GM23248 (cell line): ENCODE results near the gene RIBC2. TPM values are rescaled to one million over a fixed set of nuclear protein-coding genes. Genes with fewer than 3 reads are reported as not detected.

Source experiments
- DNase-seq: peaks from one replicate; pipeline ENCODE4 v3.0.0-alpha.2; 2015
- H2AFZ ChIP-seq: fragments of 200-600 bp; sonication (generic); 2 replicates; pipeline ENCODE4 v1.6.1; 2016; ENCODE audit warnings: antibody characterized with exemption
- H3F3A ChIP-seq: fragments of 200-600 bp; sonication (generic); 2 replicates; pipeline ENCODE4 v1.6.1; 2016; ENCODE audit warnings: mild to moderate bottlenecking, antibody characterized with exemption, mixed run types; ENCODE audit not compliant: insufficient read depth
- H3K27ac ChIP-seq: fragments of 200-600 bp; sonication (generic); 2 replicates; pipeline ENCODE4 v1.5.1; 2016; ENCODE audit warnings: mild to moderate bottlenecking
- H3K27me3 ChIP-seq: fragments of 200-600 bp; sonication (generic); replicated peaks from 2 replicates; pipeline ENCODE4 v1.6.1; 2016; ENCODE audit warnings: mild to moderate bottlenecking; ENCODE audit not compliant: insufficient read depth
- H3K36me3 ChIP-seq: fragments of 200-600 bp; sonication (generic); 2 replicates; pipeline ENCODE4 v1.6.1; 2016; ENCODE audit warnings: low read depth, mild to moderate bottlenecking
- H3K4me1 ChIP-seq: fragments of 200-600 bp; sonication (generic); 2 replicates; pipeline ENCODE4 v1.6.1; 2016; ENCODE audit warnings: mild to moderate bottlenecking; ENCODE audit not compliant: insufficient read depth
- H3K4me2 ChIP-seq: fragments of 200-600 bp; sonication (generic); one replicate; pipeline ENCODE4 v1.6.1; 2016; ENCODE audit warnings: mild to moderate bottlenecking; ENCODE audit not compliant: unreplicated experiment
- H3K4me3 ChIP-seq: fragments of 200-600 bp; sonication (generic); 2 replicates; pipeline ENCODE4 v1.5.1; 2016; ENCODE audit warnings: mild to moderate bottlenecking
- H3K79me2 ChIP-seq: fragments of 200-600 bp; sonication (generic); 2 replicates; pipeline ENCODE4 v1.6.1; 2016; ENCODE audit warnings: mild to moderate bottlenecking; ENCODE audit not compliant: insufficient read depth
- H3K9ac ChIP-seq: fragments of 200-600 bp; sonication (generic); 2 replicates; pipeline ENCODE4 v1.6.1; 2016; ENCODE audit warnings: mild to moderate bottlenecking
- H3K9me2 ChIP-seq: fragments of 200-600 bp; sonication (generic); 2 replicates; pipeline ENCODE4 v1.6.1; 2016; ENCODE audit warnings: mixed run types, mild to moderate bottlenecking, moderate library complexity; ENCODE audit not compliant: insufficient read depth
- H3K9me3 ChIP-seq: fragments of 200-600 bp; sonication (generic); one replicate; pipeline ENCODE4 v1.6.1; 2017; ENCODE audit warnings: low read depth
- H4K20me1 ChIP-seq: fragments of 200-600 bp; sonication (generic); 2 replicates; pipeline ENCODE4 v1.6.0; 2016; ENCODE audit not compliant: insufficient read depth
- EZH2 ChIP-seq: fragments of 200-600 bp; sonication (generic); IDR thresholded peaks from 2 replicates; pipeline ENCODE4 v1.6.1; 2018; ENCODE audit warnings: antibody characterized with exemption, mild to moderate bottlenecking; ENCODE audit not compliant: insufficient read depth, poor library complexity, severe bottlenecking
- EZH2phosphoT487 ChIP-seq: fragments of 200-600 bp; sonication (generic); IDR thresholded peaks from 2 replicates; pipeline ENCODE4 v1.6.1; 2018; ENCODE audit warnings: antibody characterized with exemption, moderate library complexity, mild to moderate bottlenecking, low read depth; ENCODE audit not compliant: insufficient read depth
- WGBS, 2 experiments: methylation state at CpG; one replicate each; pipeline ENCODE4 v1.1.6; 2015 to 2017; ENCODE audit warnings: low lambda C conversion rate in 2 of 2, low coverage in 1 of 2; ENCODE audit errors: missing lambda C conversion rate in 2 of 2; 5-methylcytosine and 5-hydroxymethylcytosine counted together
- in situ Hi-C: fragments of 300-500 bp; cut with MboI; formaldehyde crosslinking; loops from 2 replicates; pipeline ENCODE4 v1.15.0; 2020
- polyA plus RNA-seq: library from polyadenylated mRNA; unstranded; fragments of >200 nt; fragmentation: Nextera tagmentation; extraction: Ambion mirVana; gene quantifications from 2 replicates; pipeline ENCODE4 v1.2.1, GENCODE V29; 2016
- total RNA-seq: library from RNA; depleted of rRNA; stranded (reverse); fragments of >200 nt; shearing (Covaris generic); gene quantifications from 2 replicates; pipeline ENCODE4 v1.2.3, GENCODE V29; 2014

RIBC2 gene
- total and polyA plus RNA-seq, 2 experiments from 2014 or later, result 0.32 to 1.3 TPM

DNA sequence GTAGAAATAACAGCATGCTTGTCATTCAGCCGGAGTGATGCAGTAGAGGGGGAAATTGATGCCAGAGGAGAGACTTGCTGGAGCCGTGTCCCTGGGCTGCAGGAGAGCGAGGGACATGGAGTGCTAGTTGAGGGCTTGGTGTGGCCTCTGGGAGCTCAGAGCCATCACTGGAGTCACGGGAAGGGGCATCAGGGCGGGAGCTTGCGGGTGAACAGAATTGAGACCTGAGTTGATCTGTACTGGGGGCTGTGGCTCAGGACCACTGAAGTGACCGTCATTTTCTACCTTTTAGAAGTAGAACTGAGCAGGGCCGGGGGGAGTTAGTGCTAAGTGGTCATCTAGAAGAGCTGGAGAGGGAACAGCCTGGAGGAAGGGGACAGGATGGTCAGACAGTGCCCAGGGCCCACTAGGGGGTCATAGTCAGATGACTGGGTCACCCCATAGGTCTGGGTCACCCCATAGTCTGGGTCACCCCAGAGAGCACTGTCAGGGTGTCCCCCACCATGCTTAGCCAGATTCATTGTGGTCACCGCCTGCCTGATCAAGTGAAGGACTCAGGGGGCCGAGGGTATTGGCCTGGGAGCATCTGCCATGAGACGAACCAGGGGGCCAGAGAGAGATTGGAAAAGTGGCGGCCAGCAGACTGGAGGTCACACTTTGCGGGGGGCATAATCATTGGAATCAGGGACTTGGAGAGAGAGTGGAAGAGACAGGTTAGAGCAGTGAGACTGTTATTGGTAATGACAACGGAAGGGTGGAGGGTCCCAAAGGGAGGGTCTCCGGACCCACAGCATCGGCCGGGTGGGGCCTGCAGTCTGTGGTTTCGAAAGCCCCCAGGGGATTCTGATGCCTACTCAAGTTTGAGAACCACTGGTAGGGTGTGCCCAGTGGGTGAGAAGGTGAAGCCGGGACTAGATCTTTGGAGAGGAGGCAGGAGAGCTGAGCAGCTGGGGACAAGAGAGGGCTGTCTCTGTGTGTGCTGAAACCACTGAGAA lies 15.2 kb downstream of the RIBC2 start:
- Histone ChIP-seq H3K9me3 (no peaks in the 10 kb centered on the region), H3K9me2 (no peaks in the 10 kb centered on the region), H3K4me2 (no peak overlapping the region), H3K9ac (no peak overlapping the region), H3K27me3 (no peaks in the 10 kb centered on the region), H3K4me3 (no peak overlapping the region), H2AFZ (no peak overlapping the region), H3K79me2 (no peaks in the 10 kb centered on the region), H4K20me1 (no peaks in the 10 kb centered on the region), H3K27ac (no peak overlapping the region), H3F3A (no peaks in the 10 kb centered on the region), H3K4me1 (no peaks in the 10 kb centered on the region), H3K36me3 (no peaks in the 10 kb centered on the region)
- 86 to 89% methylated on average over 19 of the region's 19 CpGs for WGBS, 2 experiments
- no peak for DNase-seq
- in situ Hi-C loops, result loop anchor here (10.0 kb wide), 1 partner anchor 144 kb away; the partner anchor contains the start of gene UPK3A
- TF ChIP-seq EZH2phosphoT487 (no peak), EZH2 (no peak)

DNA sequence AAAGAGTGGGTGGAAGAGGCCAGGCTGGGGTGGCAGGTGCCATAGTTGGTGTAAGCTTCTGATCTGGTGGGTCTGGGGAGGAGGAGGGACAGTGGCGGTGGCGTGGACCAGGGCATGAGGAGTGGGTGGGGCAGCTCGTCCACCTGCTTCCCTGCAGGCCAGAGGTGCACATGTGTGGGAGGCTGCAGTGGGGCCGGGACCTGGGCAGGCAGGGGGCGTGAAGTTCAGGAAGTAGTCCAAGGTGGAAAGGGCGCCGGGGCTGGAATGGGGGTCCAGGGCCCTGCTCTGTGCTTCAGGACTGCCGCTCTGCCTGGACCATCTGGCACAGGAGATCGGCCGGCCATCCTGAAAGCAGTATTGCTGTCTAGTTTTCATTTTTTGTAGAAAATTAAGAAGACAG lies 15.9 kb downstream of the RIBC2 start:
- H3K27ac ChIP-seq, result no peak overlapping the region
- no peaks in the 10 kb centered on the region for H3K36me3 ChIP-seq
- no peaks in the 10 kb centered on the region for H3K9me2 ChIP-seq
- H3K9ac ChIP-seq, result no peak overlapping the region
- no peak overlapping the region for H2AFZ ChIP-seq
- H3K4me2 ChIP-seq, result no peak overlapping the region
- no peak overlapping the region for H3K4me3 ChIP-seq
- WGBS, 2 experiments, result 94 to 95% methylated on average over 10 of the region's 10 CpGs
- TF ChIP-seq EZH2phosphoT487 (no peak), EZH2 (no peak)
- DNase-seq, result no peak
- H3K27me3 ChIP-seq, result no peaks in the 10 kb centered on the region
- in situ Hi-C loops, result loop anchor here (10.0 kb wide), 1 partner anchor 145 kb away; the partner anchor contains the start of gene UPK3A
- no peaks in the 10 kb centered on the region for H3K79me2 ChIP-seq
- no peaks in the 10 kb centered on the region for H3K4me1 ChIP-seq
- H4K20me1 ChIP-seq, result no peaks in the 10 kb centered on the region
- no peaks in the 10 kb centered on the region for H3F3A ChIP-seq
- no peaks in the 10 kb centered on the region for H3K9me3 ChIP-seq

DNA sequence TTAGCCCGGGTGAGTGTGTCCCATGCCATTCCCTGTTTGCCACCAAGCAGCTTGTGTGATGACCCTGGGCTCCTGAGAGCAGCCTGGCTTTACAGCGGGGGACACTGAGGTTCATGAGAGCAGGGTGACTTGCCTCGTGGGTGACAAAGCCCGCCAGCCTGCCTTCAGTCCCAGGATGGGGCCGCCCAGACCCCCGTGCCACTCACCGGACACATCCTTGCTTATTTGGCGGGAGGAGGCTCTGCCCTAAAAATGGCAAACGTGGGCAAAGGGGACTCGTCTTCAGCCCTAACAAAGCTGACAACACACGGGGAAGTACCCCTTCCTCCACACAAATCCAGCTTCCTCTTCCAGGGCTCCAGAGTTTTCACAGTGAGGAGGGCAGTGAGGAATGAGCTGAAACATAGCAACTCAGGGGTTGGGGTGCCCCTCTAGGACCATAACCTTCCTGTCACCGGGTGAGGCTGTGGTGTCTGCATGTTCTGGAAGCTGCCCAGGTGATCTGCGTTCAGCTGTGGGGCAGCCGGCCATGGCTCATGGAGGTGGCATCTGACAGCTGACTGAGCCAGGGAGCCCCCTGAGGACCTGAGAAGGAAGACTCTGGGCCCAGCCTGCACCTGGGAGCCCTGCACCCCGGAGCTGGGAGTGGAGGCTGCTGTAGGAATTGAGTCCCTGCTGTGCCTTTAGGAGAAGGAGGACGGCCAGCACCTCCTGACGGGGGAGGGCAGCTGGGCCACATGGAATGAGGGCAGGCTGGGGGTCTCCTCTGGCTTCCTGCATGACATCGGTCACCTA lies 16.7 kb downstream of the RIBC2 start:
- Histone ChIP-seq H3K79me2 (no peaks in the 10 kb centered on the region), H3F3A (no peaks in the 10 kb centered on the region), H3K4me3 (no peak overlapping the region), H3K27ac (no peak overlapping the region), H3K27me3 (no peaks in the 10 kb centered on the region), H4K20me1 (no peaks in the 10 kb centered on the region), H3K4me2 (no peak overlapping the region), H2AFZ (no peak overlapping the region), H3K9me3 (no peaks in the 10 kb centered on the region), H3K9me2 (no peaks in the 10 kb centered on the region), H3K36me3 (no peaks in the 10 kb centered on the region), H3K9ac (no peak overlapping the region), H3K4me1 (0 out of 2 replicates have a peak, but pooled peaks cover under 1% of the 10 kb centered on the region)
- WGBS, 2 experiments, result 86 to 87% methylated on average over 17 to 18 of the region's 18 CpGs
- DNase-seq, result no peak
- in situ Hi-C loops, result loop anchor here (10.0 kb wide), 1 partner anchor 145 kb away; the partner anchor contains the start of gene UPK3A
- TF ChIP-seq EZH2phosphoT487, result no peak
- TF ChIP-seq EZH2, result no peak

DNA sequence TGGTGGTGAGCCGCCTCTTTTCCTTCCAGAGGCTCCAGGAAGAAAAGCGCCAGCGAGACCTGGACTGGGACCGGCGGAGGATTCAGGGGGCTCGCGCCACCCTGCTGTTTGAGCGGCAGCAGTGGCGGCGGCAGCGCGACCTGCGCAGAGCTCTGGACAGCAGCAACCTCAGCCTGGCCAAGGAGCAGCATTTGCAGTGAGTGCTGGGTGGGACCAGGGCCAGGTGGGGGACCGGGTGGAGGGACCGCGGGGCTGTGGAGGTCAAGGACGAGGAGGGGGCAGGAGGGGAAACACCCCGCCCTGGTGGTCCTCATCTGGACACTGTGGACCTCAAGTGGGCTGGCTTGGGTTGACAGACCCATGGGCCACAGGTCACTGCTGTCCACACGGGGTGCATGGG lies 17.4 kb downstream of the RIBC2 start:
- WGBS, 2 experiments, result 86 to 93% methylated on average over 10 to 19 of the region's 19 CpGs
- no peaks in the 10 kb centered on the region for H3K27me3 ChIP-seq
- H2AFZ ChIP-seq, result no peak overlapping the region
- H3K4me2 ChIP-seq, result no peak overlapping the region
- no peak overlapping the region for H3K4me3 ChIP-seq
- H3K79me2 ChIP-seq, result no peaks in the 10 kb centered on the region
- no peak overlapping the region for H3K9ac ChIP-seq
- no peak overlapping the region for H3K27ac ChIP-seq
- no peaks in the 10 kb centered on the region for H3K9me3 ChIP-seq
- H4K20me1 ChIP-seq, result no peaks in the 10 kb centered on the region
- H3K9me2 ChIP-seq, result no peaks in the 10 kb centered on the region
- in situ Hi-C loops, result no loop called here
- peaks cover 6% of the 10 kb centered on the region; the same call in 1 of the 2 replicates for H3K4me1 ChIP-seq
- no peak for DNase-seq
- no peaks in the 10 kb centered on the region for H3K36me3 ChIP-seq
- TF ChIP-seq EZH2phosphoT487, result no peak
- no peaks in the 10 kb centered on the region for H3F3A ChIP-seq
